ENCODE results near the gene ING3.

The ING3 gene, protein sequence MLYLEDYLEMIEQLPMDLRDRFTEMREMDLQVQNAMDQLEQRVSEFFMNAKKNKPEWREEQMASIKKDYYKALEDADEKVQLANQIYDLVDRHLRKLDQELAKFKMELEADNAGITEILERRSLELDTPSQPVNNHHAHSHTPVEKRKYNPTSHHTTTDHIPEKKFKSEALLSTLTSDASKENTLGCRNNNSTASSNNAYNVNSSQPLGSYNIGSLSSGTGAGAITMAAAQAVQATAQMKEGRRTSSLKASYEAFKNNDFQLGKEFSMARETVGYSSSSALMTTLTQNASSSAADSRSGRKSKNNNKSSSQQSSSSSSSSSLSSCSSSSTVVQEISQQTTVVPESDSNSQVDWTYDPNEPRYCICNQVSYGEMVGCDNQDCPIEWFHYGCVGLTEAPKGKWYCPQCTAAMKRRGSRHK

DNA sequence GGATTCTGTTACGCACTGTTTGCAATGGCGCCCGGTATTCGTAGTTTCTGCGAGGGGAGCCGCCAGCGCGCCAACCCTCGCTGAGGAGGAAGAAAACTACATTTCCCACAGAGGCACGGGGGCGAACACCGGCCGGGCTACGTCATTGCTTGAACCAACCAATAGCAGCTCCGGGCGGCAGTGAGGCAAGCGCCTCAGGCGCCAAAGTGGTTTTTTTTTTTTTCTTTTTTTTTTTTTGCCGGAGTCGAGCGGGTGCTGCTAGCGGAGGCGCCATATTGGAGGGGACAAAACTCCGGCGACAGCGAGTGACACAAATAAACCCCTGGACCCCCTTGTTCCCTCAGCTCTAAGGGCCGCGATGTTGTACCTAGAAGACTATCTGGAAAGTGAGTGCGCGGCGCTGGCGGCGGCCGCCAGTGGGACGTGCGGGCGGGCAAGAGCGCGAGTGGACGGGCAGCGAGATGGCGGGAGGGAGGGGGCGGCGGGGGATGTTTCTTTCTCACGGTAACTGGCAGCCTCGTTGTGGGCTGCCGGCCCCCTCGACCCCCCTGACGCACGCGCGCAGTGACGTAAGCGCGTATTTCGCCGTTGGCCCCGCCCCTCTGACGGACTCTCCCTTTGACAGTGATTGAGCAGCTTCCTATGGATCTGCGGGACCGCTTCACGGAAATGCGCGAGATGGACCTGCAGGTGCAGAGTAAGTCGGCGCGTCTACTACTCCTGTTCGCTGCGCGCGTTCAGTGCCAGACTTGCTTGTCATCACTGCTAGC is at the start of gene ING3:
Gene ING3, plus strand, starts transcription at position 239 of the 770 bp plus-strand sequence. Its CDS starts 120 bp downstream, at position 359.
- peak; percentile 98 for DNase-seq

DNA sequence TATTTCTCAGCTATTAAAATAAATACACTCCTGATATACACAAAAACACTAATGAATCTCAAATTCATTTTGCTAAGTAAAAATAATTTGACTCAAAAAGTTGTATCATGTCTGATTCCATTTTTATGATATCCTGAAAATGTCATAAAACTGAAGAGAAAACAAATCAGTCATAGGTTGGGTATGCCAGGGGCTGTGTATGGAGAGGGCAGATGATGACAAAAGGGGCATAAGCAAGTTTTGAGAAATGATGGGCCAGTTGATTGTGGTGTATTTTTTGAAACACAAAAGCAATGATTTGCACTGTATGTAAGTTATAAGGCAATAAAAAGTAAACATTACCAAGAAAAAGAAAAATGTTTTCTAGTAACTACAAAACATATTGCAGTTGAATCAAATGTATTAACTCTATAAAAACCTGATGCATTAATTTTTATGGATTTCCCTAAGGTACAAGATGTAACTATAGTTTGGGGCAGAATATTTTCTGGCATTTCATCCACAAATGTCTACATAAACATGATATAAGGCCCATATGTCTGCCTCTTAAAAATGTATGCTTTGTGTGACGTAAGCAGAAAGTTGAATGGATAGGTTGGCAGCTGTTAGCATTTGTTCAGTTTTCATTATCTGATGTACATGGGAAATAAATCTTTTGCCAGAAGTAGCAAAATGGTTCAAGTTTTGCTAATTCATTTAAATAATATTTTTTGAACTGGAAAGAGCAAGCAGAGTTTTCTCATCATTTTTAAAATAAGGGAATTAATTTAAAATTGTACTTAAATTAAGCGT is 35.1 kb upstream of the ING3 start:
- DNase-seq: no peak

DNA sequence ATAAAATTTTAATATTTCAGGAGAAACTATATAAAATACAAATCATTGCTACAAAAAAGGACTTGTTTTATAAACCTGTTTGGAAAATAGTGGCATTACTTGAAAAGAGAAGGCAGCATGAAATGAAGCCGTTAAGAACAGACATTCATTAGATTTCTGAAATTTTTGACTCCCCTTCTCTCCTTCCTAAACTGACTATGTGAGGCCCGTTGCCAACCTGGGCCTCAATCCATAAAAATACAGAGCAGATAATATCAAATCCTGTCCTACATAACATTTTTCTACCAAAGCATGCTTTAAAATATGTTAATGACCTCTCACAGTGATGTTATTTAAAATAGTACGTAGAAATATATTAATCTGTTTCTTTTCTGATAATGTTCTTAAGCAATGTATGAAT is 34.5 kb upstream of the ING3 start:
- peak; percentile 44 for DNase-seq

DNA sequence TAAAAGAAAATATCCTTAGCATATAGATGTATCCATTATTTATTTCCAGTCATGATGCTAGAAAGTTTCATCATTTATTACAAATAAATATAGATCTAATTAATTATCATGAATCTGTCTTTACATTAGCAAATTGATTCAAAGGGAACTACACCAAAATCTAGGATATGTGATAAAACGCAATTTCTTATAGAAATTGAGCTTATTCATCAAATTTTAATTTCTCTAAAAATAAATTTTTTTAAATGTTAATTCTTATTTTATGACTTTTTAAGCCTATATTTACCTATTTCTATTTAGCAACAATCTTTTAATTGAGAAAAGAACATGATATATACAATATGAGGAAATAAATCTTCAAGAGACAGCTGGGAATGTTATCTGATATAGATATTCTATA is 34.0 kb upstream of the ING3 start:
- no peak for DNase-seq

DNA sequence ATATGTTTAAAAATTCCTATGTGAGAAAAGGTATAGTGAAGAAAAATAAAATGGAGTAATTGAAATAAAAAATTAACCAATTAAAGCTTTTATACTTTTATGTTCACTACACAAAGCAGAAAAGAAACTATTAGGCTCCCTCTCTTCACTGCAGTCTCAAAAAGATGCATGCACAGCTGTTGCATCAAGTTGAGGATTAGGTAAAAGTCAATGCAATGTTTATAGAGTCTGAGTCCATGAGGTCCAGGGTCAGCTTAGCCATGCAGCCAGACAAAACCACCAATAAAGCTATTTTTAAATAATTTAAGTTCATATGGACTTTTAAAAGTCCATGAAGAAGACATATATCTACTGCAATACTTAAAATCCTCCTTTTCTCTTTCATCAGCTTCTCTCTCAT is 31.1 kb upstream of the ING3 start:
- no peak for DNase-seq

DNA sequence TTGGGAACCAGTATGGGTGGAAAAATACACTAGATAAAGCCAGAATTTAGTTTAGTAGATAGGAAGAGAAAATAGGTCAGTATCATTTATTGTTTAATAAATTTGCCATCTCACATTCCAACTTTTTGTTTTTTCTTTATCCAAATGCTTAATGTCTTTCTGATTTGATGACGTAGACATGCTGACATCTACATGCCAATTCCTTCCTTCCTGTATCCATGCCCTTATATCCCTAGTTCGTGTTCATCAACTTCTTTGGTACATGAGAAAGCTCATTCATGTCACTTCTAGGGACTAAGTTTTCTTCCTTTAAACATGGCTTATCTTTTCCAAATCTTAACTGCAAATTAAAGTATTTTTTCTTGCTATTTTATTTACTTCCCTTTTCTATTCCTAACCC is 30.5 kb upstream of the ING3 start:
- DNase-seq: no peak

DNA sequence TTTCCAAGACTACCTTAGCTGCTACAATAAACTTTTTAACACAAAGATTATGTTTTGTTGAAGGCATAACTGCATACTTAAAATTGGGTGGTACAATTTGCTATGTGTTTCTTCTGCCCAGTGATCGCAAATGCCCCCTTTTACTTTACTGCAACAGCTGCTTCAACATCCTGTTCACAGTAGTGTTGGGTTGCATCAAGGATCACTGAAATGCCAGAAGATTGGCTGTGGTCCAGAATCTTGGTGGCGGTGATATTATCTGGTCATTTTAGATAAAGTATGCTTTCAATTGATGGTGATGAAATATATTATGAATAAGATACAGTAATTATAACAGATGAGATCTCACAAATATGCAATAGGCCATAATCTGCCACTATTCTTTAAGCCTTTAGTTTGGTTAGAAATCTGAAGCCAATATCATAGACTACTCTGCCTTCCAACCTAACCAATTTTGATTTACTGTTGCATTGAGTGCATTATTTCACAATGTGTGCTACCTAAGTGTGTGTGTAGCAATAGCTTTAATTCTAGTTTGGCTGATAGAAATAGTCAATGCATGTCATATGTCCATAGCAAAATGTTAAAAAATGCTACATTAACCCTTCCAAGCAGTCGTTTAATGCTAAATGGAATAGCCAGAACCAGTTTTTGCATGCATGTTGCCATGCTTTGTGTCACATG is 29.8 kb upstream of the ING3 start:
- DNase-seq: no peak

DNA sequence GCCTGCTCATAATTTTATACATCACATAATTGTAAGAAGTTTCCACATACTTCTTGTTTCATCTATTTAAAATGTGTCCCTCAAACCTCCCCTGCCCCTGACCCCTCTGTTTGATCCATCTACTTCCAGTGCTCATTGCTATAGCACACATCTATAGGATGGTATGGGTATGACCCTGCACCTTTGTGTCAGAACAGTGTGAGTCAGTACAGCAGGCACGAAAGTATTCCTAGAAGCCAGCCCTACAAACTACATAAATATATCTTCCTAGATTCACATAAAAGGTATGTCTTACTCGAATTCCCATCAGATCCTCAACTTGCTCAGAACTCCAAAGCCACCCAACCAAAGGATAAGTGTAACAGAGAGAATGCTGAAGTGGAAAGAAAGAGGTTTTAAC is 25.7 kb upstream of the ING3 start:
- DNase-seq: no peak

DNA sequence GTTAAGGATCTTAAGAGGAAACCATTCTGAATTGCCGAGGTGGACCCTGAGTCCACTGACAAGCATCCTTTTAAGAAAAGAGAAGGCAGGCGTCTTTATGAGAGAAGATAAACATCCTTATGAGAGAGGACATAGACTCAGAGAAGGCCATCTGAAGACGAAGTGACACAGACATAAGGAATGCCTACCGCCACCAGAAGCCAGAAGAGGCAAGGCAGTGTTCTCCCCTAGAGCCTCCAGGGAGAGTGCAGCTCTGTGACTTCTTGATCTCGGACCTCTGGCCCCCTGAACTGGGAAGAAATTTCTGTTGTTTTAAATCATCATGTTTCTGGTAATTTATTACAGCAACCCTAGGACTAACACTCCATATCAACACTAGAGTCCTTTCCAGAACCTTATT is 25.2 kb upstream of the ING3 start:
- DNase-seq: no peak

DNA sequence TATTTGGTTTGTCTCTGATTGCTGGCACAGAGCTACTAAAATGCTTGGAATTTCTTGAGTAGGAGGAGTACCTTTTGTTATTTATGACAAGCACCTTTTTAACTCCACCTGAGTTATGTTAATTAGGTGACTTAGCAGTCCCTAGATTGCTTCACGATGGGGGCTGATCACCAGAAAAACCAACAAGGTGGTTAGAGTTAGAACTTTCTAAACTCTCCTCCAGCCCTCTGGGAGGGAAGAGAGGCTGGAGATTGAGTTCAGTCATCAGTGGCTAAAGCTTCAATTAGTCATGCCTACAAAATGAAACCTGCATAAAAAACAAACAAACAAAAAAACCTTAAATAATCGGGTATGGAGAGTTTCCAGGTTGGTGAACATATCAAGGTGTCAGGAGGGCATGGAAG is 23.6 kb upstream of the ING3 start:
- no peak for DNase-seq

DNA sequence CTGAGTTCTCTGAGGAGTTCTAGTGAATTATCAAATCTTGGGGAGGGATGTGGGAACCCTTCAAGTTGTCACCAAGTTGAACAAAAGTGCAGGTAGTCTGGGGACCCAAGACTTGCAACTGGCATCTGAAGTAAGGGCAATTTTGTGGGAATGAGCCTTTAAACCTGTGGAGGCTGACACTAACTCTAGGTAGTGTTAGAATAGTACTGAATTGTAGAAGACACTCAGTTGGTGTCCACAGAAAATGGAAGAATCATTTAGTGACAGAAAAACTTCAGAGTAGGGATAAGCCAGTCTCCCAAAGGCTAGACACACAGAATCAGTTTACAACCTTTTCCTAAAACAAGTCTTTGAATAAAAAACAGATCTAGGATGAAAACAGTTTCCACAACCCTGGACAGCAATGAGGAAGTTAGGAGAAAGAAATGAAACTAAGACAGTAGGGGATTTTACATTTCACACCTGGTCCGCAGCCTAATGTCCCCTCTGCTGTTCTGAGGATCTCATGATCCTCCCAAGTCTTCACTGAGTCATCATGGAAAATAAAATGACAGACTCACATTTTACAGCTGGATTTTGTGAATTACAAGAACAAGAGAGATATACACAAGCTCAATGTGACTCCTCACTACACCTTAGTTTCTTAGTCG is 23.0 kb upstream of the ING3 start:
- no peak for DNase-seq

DNA sequence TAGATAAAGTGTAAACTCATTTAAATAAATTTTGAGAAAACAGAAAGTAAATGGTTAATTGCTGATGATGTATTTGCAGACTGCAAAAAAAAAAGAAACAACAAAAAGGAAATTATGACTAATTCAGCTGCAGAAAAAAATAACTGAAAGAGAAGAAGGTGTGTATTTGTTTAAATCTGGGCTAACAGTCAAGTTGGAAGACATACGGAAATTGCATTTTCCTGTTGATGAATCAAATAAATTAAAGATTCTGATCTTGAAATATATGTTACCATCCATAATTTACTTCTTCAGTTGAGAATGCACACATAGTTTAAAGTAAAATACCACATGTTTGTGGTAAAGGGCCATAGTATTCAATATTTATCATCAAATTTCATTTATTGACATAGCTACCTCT is 19.3 kb upstream of the ING3 start:
- no peak for DNase-seq

DNA sequence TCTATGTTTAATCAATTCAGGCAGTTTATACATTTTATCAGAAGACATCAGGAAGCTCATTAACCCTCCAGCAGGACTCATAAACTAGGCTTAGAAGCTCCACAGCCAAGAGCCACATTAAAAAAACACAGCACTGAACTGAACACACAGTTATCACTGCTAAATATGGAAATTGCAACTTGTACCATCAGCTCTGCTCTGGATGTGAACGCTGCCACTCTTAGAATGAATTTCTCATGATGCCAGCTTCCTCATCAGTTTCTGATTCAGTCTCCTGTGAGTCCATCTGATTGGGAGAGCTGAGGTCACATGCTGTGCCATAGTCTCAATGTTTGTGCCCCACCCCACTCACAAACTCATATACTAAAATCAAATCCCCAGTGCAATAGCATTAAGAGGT is 17.1 kb upstream of the ING3 start:
- no peak for DNase-seq

DNA sequence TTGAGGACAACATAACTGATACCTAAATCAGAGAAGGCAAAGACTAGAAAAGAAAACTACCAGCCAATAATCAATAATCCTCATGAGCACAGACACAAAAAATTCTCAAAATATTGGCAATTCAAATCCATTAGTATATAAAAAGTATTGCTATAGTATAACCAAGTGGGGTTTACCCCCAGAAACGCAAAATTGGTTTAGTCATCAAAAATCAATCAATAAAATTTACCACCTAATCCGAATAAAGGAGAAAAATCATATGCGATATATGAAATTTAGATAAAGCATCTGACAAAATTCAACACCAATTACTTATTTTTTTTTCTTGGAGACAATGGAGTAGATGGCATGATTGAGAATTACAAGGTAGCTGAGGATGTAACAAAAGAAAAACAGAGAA is 11.2 kb upstream of the ING3 start:
- DNase-seq: no peak

DNA sequence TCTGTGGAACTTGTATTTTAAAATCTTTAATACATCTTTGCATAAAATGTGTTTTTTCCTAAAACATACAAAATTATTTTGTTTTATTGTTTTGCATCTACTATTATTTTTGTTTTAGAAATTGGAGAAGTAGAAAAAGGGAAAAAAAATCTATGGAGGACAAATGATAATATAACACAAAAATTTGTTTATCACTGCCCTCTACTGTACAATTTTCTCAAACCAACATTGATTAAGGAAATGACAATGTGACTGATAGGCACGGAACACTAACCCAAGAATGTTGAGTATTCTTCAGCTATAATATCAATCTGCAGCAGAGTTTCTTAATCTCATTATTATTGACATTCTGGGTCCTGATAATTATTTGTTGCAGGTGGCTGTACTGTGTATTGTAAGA is 9.5 kb upstream of the ING3 start:
- no peak for DNase-seq

DNA sequence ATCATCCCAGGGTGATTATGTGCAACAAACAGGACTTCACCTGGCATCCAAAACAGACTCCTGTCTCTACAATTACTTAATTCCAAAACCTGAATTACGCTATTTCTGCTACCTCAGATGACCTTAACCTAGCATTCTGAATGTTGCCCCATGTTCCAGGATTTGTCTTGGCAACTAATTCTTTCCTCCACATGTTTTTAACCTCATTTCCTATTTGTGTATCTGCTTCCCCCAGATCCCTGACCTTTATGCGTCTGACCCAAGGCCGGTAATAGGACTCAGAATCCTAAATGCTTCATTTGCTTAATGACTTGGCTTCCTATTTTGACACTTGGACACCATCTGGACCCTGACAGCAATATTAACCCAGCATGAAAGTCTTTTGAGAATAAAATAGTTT is 8.7 kb upstream of the ING3 start:
- DNase-seq: no peak

DNA sequence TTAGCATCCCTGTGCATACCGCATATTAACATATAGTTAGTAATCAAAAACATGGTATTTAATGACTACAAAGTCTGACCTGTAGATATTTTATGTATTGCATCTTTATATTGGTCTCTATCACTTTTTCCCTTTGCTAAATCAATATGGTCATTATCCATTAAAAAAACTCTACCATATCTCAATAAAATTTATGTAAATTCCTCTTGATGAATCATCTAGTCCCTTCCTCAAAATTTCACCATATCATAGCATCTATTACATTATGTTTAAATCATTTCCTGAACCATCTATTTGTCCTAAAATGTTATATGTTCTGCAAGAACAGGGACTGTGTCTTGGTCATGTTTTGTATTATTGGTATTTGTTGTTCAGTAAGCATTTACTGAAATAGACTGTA is 7.7 kb upstream of the ING3 start:
- DNase-seq: no peak

DNA sequence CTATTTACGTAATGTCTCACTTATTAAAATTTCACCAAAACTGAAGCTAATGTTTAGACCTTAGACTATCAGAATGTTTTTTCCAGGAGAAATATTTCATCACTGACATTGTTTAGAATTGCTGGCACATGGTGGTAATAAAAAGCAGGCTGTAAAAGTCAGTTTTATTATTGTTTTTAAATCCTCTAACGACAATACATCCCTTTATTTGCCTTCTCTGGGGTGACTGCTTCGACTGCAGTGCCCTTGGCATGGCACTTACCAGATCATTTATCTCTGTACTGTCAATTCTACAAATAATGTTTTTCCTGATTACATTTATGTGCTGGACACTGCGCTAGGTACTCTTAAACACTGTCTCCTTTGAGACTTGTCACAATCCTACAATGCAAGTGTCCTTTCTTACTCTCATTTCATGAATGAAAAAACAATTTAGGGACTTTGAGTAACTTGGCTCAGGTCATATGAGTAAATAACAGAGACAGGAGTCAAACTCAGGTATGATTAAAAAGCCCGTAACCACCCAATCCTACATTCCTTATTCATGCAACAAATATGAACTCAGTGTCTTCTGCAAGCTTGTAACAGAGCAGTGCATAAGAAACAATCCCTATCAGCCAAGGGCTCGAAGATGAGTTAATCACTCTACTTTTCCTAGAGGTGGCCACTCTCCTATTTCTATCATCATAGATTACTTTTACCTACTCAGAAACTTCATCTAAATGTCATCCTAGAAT is 5.6 kb upstream of the ING3 start:
- no peak for DNase-seq

DNA sequence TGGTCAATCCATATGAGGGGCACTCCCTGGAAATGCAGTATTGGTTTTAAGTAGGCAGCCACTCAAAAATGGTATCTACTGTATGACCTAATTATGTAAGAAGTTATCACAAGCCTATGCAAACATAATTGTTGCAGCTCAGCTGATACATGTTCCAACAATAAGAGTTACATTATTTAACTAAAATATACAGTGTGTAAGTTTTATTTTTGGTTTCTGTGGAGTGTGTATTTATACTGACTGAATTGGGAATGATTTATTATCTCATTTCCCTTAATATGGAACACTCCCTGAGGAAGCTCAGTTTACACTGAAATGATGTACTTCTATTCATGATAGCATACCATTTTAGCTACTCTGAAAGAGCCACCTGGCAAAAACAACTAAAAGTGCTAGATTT is 2.6 kb upstream of the ING3 start:
- no peak for DNase-seq

DNA sequence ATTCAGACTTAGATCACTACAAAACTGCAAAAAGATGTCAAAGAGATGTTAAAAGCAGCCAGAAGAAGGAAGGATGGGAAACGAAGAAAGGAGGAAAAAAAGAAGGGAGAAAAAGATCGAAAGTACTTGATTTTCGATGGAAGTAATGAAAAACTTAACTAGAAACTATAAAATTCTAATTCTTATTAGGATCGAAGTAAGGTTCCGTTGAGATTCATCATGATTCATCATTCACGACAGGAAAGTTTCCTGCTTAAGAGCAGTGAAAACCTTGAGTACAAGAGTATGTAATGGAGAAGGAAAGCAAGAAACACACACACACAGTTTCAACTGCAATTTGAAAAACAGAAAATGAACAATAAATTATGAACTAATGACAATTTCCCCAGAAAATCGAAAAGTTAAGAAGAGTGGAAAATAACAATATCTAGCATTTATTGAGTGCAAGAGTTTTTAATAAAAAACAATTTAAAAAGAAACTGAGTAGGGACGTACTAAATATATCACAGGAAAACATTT is 1.1 kb upstream of the ING3 start:
- no peak for DNase-seq

DNA sequence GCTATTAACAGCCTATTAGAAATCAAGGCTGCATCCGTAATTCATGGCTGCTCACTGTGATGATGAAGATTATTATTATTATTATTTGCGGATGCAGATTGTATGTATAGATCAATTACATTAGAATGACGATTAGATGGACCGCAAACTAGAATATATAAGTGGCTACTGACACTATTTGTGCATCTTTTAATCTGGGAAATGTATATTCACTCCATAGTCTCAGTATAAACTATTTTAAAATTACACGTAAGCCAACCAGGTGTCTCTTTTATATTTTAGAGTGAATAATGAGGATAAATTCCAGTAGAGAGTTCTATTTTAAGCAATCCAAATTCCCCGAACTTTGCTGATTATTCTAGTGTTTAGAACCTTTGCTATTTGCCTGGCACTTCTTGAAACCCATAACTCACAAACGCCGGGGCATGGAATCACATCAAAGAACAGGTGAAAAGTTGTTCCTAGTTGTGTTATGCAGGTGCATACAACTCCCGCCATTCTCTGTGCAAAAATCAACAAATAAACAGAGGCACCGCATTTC is 509 bp upstream of the ING3 start:
- DNase-seq: no peak

Data from right forelimb (tissue), 1 donor.